ENCODE results near the gene INTS1.

Gene INTS1

DNA sequence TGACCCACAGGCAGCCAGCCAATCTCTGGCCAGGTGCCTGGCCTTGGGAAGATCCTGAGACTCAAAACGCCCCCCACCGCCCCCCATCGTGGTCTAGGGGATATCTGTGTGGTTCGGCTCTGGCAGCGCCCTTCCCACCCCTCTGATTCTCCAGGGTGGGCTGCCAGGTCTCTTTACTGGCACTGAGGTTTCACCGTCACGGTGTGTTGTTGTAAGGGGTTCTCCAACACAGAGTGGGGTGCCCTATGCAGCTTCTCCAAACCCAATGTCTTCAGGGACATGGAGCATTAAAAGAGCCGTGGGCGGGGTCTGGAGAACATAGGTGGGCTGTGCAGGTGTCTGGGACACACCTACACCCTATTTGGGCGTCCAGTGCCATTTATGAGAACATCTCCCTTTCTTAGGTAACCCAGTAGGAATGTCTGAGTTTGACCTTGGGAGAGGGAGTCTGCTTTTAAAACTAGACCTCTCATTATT, 27.8 kb upstream of the INTS1 start:
- no peak for TF ChIP-seq POLR2A (IDR thresholded peaks at IDR 0.05; ENCODE audit: low read depth, low read length)
- no peak for TF ChIP-seq POLR2AphosphoS5 (IDR thresholded peaks at IDR 0.05; ENCODE audit: low read depth, low read length)
- DNase-seq (ENCODE audit: insufficient read length, low spot score) (no peak), FAIRE-seq (no peak)

- FAIRE-seq (peak; percentile 26), DNase-seq (ENCODE audit: insufficient read length, low spot score) (no peak)
- TF ChIP-seq TAF1 (IDR thresholded peaks at IDR 0.05; ENCODE audit: low read depth, low read length) (no peak), POLR2AphosphoS5 (IDR thresholded peaks at IDR 0.05; ENCODE audit: low read depth, low read length) (no peak), PAX5 (IDR thresholded peaks at IDR 0.05; ENCODE audit: insufficient read depth, low read length, severe bottlenecking) (no peak), SPI1 (IDR thresholded peaks at IDR 0.05; ENCODE audit: low read depth, low read length) (no peak), POU2F2 (IDR thresholded peaks at IDR 0.05; ENCODE audit: low read depth, low read length) (no peak), POLR2A (IDR thresholded peaks at IDR 0.05; ENCODE audit: low read depth, low read length) (no peak)
Measured at GRCh38 chr7:1531263-1531978, 27.2 kb upstream of the INTS1 start.

GRCh38 chr7:1530946-1531262, 26.7 kb upstream of the INTS1 start:
- no peak for FAIRE-seq

DNA sequence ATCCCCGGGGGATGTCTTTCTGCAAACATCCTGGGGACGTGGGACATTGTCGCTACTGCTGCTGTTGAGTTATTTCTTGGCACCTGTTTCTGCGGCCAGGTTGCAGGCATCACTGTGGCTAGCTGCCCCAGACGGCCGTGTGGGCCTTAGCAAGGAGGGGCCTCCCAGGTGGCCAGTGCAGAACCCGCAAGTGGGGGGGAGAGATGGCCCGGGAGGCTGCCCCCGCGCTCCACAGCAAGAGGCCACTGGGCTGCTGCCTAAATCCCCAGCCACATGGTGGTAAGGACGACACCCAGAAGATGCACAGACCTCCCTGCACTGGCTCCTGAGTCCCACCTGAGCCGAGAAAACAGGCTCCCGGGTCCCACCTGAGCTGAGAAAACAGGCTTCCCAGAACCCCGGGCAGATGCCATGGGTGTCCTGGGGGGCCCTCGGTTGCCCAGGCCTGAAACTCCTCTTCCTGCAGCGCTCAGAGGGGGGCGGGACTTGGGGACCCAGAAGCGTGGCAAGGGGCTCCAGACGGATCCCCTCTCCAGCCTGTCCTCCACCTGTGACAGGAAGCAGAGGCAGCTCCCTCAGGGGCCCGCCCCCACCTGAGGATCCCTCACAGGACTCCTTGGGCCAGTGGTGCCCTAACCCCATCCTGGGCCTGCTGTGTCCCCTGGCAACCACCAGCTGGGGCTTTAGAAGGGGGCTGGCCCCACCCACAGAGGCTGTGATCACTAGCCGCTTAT, 25.4 kb upstream of the INTS1 start:
- DNase-seq (ENCODE audit: insufficient read length, low spot score) = no peak
- no peak for FAIRE-seq
- TF ChIP-seq POLR2AphosphoS5 (IDR thresholded peaks at IDR 0.05; ENCODE audit: low read depth, low read length) (no peak), SPI1 (IDR thresholded peaks at IDR 0.05; ENCODE audit: low read depth, low read length) (no peak), POU2F2 (IDR thresholded peaks at IDR 0.05; ENCODE audit: low read depth, low read length) (no peak), PAX5 (IDR thresholded peaks at IDR 0.05; ENCODE audit: insufficient read depth, low read length, severe bottlenecking) (no peak), POLR2A (IDR thresholded peaks at IDR 0.05; ENCODE audit: low read depth, low read length) (no peak), TAF1 (IDR thresholded peaks at IDR 0.05; ENCODE audit: low read depth, low read length) (no peak)

More at GRCh38 chr7:1530946-1531262, 26.7 kb upstream of the INTS1 start:
- no peak for DNase-seq (ENCODE audit: insufficient read length, low spot score)
- no peak for TF ChIP-seq POU2F2 (IDR thresholded peaks at IDR 0.05; ENCODE audit: low read depth, low read length)
- no peak for TF ChIP-seq POLR2A (IDR thresholded peaks at IDR 0.05; ENCODE audit: low read depth, low read length)
- TF ChIP-seq TAF1 (IDR thresholded peaks at IDR 0.05; ENCODE audit: low read depth, low read length) = no peak
- TF ChIP-seq PAX5 (IDR thresholded peaks at IDR 0.05; ENCODE audit: insufficient read depth, low read length, severe bottlenecking) = no peak

DNA sequence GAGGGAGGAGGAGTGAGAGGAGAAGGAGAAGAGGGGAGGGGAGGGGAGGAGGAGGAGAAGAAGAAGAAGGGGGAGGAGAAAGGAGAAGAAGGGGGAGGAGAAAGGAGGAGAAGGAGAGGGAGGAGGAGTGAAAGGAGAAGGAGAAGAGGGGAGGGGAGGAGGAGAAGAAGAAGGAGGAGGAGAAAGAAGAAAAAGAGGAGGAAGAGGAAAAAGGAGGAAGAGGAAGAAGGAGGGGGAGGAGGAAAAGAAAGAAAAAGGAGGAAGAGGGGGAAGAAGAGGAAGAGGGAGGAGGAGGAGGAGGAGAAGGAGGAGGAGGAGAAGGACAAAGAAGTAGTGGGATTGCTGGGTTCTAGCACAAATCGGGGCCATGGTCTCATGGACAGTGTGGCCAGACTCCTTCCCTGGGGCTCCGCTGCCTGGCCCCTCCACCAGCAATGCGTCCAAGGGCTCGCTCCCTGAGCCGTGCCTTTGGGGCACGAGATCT, 22.1 kb upstream of the INTS1 start:
- no peak for TF ChIP-seq POU2F2 (IDR thresholded peaks at IDR 0.05; ENCODE audit: low read depth, low read length)
- TF ChIP-seq POLR2AphosphoS5 (IDR thresholded peaks at IDR 0.05; ENCODE audit: low read depth, low read length) = no peak
- TF ChIP-seq POLR2A (IDR thresholded peaks at IDR 0.05; ENCODE audit: low read depth, low read length) = no peak
- no peak for TF ChIP-seq TAF1 (IDR thresholded peaks at IDR 0.05; ENCODE audit: low read depth, low read length)
- TF ChIP-seq PAX5 (IDR thresholded peaks at IDR 0.05; ENCODE audit: insufficient read depth, low read length, severe bottlenecking) = no peak
- no peak for TF ChIP-seq SPI1 (IDR thresholded peaks at IDR 0.05; ENCODE audit: low read depth, low read length)
- DNase-seq (ENCODE audit: insufficient read length, low spot score) = no peak
- no peak for FAIRE-seq

DNA sequence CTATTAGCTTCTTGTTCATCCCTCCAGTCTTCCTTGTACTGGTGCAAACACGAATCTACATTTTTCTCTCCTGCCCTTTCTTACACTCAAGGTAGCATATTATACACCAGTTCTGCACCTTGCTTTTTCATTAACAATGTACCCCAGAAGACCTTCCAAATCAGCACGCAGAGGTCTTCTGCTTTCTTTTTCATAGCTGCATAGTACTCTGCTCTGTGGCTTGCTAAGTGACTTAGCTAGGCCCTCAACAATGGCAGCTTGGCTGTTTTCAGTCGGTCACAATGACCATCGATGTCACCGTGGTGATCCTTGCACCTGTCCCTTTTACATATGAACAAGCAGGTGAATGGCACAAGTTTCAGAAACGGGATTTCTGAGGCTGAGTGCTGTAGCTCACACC, 21.2 kb upstream of the INTS1 start:
- FAIRE-seq = no peak
- no peak for TF ChIP-seq TAF1 (IDR thresholded peaks at IDR 0.05; ENCODE audit: low read depth, low read length)
- TF ChIP-seq POLR2A (IDR thresholded peaks at IDR 0.05; ENCODE audit: low read depth, low read length) = no peak
- no peak for TF ChIP-seq PAX5 (IDR thresholded peaks at IDR 0.05; ENCODE audit: insufficient read depth, low read length, severe bottlenecking)
- TF ChIP-seq POU2F2 (IDR thresholded peaks at IDR 0.05; ENCODE audit: low read depth, low read length) = no peak
- no peak for TF ChIP-seq SPI1 (IDR thresholded peaks at IDR 0.05; ENCODE audit: low read depth, low read length)
- TF ChIP-seq POLR2AphosphoS5 (IDR thresholded peaks at IDR 0.05; ENCODE audit: low read depth, low read length) = no peak
- DNase-seq (ENCODE audit: insufficient read length, low spot score) = no peak

DNA sequence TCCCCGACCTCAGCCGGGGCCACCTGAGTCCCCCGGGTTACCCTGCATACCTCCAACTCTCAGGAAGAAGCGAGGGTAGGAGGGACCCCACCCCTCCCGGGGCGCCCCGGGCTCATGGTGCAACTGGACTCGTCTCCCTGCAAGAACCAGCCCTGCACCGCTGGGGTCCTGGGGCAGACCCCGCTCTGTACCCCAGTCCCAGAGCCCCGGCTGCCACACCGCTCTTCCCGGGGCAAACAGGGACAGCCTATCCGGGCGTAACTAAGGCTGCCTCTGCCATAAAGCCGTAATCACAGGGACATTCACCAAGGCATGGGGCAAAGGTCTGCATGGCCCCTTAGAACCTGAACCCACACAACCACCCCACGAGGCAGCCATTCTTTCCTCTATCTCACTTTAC, 19.7 kb upstream of the INTS1 start:
- no peak for FAIRE-seq
- TF ChIP-seq SPI1 (IDR thresholded peaks at IDR 0.05; ENCODE audit: low read depth, low read length) (no peak), POU2F2 (IDR thresholded peaks at IDR 0.05; ENCODE audit: low read depth, low read length) (no peak), POLR2A (IDR thresholded peaks at IDR 0.05; ENCODE audit: low read depth, low read length) (no peak), PAX5 (IDR thresholded peaks at IDR 0.05; ENCODE audit: insufficient read depth, low read length, severe bottlenecking) (no peak), POLR2AphosphoS5 (IDR thresholded peaks at IDR 0.05; ENCODE audit: low read depth, low read length) (no peak), TAF1 (IDR thresholded peaks at IDR 0.05; ENCODE audit: low read depth, low read length) (no peak)
- DNase-seq (ENCODE audit: insufficient read length, low spot score) = no peak

GRCh38 chr7:1523208-1523607, 19.0 kb upstream of the INTS1 start:
- TF ChIP-seq PAX5 (IDR thresholded peaks at IDR 0.05; ENCODE audit: insufficient read depth, low read length, severe bottlenecking) (no peak), SPI1 (IDR thresholded peaks at IDR 0.05; ENCODE audit: low read depth, low read length) (no peak), TAF1 (IDR thresholded peaks at IDR 0.05; ENCODE audit: low read depth, low read length) (no peak), POLR2A (IDR thresholded peaks at IDR 0.05; ENCODE audit: low read depth, low read length) (no peak), POLR2AphosphoS5 (IDR thresholded peaks at IDR 0.05; ENCODE audit: low read depth, low read length) (no peak), POU2F2 (IDR thresholded peaks at IDR 0.05; ENCODE audit: low read depth, low read length) (no peak)
- FAIRE-seq (no peak), DNase-seq (ENCODE audit: insufficient read length, low spot score) (no peak)

DNA sequence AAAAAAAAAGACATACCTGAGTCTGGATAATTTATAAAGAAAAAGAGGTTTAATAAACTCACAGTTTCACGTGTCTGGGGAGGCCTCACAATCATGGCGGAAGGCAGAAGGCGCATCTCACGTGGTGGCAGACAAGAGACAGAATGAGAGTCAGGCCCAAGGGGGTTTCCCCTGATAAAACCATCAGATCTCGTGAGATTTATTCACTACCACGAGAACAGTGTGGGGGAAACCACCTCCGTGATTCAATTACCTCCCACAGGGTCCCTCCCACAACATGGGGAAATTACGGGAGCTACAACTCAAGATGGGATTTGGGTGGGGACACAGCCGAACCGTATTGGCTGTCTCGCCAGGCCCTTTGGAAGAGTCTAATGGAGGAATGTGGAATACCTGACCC, 17.3 kb upstream of the INTS1 start:
- FAIRE-seq = no peak
- DNase-seq (ENCODE audit: insufficient read length, low spot score) = no peak
- TF ChIP-seq POLR2A (IDR thresholded peaks at IDR 0.05; ENCODE audit: low read depth, low read length) (no peak), TAF1 (IDR thresholded peaks at IDR 0.05; ENCODE audit: low read depth, low read length) (no peak), POLR2AphosphoS5 (IDR thresholded peaks at IDR 0.05; ENCODE audit: low read depth, low read length) (no peak), SPI1 (IDR thresholded peaks at IDR 0.05; ENCODE audit: low read depth, low read length) (no peak), POU2F2 (IDR thresholded peaks at IDR 0.05; ENCODE audit: low read depth, low read length) (no peak), PAX5 (IDR thresholded peaks at IDR 0.05; ENCODE audit: insufficient read depth, low read length, severe bottlenecking) (no peak)
